GM13977 (cell line): ENCODE data around the gene FBXW11.
"Not testable (repeated sequence)": the region's sequence is repeated elsewhere in the genome, so short reads cannot be mapped to it uniquely, and the experiment has no call there.

ENCODE experiments used
- DNase-seq: peaks from one replicate; pipeline ENCODE4 v3.0.0; 2012; ENCODE audit warnings: low spot score
- in situ Hi-C: fragments of 300-500 bp; cut with MboI; formaldehyde crosslinking; loops from one replicate; pipeline ENCODE4 v1.12.0; 2022; ENCODE audit warnings: low sequenced_read_pairs, low pct_unique_long_range_greater_than_20kb, mixed read lengths, inconsistent platforms; ENCODE audit not compliant: unreplicated experiment
- TF ChIP-seq, protein P1 (sequence below): IDR thresholded peaks from 2 replicates; pipeline ENCODE4 v1.5.1; 2012; ENCODE audit warnings: mild to moderate bottlenecking, control low read depth; ENCODE audit not compliant: insufficient read depth; ENCODE audit errors: extremely low read depth, missing control alignments

Gene FBXW11

DNA sequence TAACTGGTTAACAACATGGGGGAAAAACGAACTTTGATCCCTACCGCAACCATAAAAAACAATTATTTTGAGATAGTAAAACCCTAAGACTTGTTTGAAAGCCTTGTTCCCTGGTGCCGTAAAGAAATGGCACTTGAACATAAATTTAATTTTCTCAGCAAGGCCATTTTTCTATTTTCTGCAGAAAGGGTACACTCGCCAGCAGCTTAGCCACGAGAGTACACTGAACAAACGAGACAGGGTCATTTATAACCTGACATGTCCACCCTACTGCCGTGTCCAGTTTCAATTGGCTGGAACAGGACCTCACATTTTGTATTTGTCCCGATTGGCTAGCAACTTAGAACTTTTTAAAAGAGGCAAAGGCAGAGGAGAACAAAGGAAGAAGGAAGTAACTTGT is 26.8 kb downstream of the FBXW11 start:
- in situ Hi-C loops, result no loop called here
- DNase-seq, result no peak
- TF ChIP-seq, protein P1, sequence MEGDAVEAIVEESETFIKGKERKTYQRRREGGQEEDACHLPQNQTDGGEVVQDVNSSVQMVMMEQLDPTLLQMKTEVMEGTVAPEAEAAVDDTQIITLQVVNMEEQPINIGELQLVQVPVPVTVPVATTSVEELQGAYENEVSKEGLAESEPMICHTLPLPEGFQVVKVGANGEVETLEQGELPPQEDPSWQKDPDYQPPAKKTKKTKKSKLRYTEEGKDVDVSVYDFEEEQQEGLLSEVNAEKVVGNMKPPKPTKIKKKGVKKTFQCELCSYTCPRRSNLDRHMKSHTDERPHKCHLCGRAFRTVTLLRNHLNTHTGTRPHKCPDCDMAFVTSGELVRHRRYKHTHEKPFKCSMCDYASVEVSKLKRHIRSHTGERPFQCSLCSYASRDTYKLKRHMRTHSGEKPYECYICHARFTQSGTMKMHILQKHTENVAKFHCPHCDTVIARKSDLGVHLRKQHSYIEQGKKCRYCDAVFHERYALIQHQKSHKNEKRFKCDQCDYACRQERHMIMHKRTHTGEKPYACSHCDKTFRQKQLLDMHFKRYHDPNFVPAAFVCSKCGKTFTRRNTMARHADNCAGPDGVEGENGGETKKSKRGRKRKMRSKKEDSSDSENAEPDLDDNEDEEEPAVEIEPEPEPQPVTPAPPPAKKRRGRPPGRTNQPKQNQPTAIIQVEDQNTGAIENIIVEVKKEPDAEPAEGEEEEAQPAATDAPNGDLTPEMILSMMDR, result no peak

DNA sequence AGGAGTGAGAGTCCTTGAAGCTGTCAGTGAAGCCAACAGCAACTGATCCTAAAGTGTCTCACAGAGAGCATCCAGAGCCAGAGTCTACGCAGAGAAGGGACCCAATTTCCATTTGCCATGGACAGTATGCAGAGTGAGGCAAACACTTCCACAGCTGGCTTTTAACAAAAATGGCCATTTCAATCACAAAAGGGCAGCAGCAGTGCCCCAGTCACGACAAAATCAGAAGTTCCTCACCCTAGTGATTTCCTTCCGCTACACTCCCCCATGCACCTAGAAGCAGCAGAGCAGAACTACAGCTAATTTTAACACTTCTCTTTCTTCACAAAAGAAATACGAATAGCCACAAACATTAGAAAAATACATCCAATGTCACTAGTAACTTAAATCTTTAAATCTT is 27.9 kb downstream of the FBXW11 start:
- in situ Hi-C loops, result no loop called here
- DNase-seq, result no peak
- TF ChIP-seq, protein P1, result no peak

DNA sequence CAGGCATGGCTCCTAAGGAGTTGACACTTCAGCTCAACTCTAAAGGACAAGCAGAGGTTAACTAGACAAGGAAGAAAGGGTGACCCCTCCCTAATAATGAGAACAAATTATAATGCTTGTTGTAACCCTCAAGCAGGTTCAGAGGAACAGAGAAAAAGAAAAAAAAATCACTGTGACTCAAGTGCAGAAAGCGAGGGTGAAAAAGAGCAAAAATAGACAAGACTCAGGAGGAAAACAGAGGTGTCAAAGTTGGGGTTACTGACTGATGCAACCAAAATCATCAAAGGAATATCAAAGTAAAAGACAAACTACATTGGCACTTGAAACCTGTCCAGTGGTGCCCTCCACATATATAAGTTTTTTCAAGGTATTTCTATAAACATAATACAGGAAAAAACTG is 28.4 kb downstream of the FBXW11 start:
- no peak for DNase-seq
- TF ChIP-seq, protein P1, result no peak
- in situ Hi-C loops, result no loop called here

DNA sequence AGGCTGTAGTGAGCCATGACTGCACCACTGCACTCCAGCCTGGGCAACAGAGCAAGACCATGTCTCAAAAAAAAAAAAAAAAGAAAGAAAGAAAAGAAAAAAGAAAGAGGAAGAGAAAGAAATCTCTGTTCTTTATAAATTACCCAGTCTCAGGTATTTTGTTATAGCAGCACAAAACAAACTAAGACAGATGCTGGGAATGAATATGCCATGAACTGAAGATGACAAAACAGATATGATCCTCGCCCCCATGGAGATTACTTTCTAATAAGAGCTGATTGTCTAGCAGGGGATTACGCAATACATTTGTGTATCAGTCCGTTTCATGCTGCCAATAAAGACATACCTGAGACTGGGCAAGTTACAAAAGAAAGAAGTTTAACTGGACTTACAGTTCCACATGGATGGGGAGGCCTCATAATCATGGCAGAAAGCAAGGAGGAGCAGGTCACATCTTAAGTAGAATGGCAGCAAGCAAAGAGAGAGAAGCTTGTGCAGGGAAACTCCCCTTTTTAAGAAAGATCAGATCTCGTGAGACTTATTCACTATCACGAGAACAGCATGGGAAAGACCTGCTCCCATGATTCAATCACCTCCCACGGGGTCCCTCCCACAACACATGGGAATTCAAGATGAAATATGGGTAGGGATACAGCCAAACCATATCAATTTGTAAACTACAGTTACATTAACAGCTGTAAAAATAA is 29.0 kb downstream of the FBXW11 start:
- in situ Hi-C loops, DNase-seq: not testable (repeated sequence)

DNA sequence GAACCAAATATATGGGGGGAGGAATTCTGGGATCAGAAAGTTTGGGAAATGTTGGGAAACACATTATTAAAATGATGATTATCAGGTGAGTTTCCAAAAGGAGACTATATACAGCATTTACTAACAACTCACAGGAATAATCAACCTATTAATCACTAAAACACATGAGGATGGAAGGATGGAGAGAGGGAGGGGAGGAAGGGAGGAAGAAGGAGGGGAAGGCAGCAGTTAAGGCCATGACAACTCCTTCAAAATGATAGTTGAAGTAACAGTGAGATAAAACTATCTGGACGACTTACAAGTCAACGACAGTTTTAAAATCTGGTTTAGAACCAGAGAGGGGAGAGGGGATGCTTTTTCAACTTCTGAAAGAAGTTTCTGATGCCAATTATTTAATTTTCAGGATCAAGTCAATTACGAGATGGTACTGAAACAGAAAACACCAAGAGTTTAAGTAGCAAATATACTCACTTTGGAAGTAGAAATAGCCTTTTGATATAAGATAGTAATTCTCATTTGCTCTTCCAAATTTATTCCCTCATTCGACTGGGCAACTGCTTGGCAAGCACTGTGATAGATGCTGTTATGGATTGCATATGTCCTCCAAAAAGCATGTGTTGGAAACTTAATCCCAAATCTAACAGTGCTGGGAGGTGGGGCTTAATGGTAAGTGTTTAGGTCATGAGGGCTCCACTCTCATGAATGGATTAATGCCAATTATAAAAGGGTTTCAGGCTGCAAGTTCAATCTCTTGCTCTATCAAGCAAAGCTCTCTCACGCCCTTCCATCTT is 30.4 kb downstream of the FBXW11 start:
- DNase-seq, result no peak
- TF ChIP-seq, protein P1, result no peak
- in situ Hi-C loops, result no loop called here

DNA sequence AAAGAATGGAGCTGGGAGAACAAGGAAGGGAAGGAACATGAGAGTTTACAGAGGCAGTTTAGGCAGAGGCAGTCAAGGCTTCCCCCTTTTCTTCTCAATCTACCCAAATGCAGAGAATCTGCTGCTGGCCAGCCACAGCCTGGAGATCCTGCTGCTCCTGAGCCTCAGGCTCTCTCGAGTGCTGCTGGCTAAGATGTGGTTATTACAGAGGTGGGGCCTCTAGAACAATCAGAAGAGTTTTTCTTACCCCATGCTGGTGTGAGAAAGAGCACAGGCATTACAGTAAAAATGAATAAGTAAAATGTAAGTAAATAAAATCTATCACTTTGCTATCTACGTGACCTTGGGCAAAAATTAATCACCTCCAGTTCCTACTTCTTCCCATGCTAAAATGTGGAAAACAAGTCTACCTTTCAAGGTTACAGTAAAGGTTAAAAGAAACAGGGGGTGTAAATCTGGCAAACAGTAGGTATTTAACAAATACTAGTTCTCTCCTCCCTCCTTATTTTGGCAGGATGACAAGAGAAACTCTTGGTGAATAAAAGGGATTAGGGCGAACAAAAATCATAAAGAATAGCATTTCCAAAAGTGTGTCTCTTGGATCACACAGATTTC is 31.1 kb downstream of the FBXW11 start:
- TF ChIP-seq, protein P1, result no peak
- DNase-seq, result no peak
- in situ Hi-C loops, result no loop called here

DNA sequence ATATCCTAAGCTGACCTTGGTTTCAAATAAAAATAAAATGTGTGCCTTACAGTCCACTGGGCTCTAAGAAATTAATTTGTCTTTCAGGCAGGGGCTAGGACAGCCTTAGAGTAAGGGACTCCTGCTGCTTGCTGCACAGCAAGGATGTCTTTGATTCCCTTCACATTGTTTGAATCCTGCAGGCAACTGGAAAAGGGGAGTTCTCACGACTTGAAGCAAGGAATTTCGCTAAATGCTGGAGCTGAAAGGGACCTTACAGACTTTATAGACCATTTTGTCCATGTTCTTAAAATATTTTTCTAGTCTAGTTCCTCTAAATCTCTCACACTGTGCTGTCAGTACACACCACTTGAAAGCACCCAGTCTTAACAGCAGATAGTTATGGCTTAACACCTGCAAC is 35.6 kb downstream of the FBXW11 start:
- in situ Hi-C loops, result no loop called here
- no peak for DNase-seq
- TF ChIP-seq, protein P1, result no peak
